Prostate gland (tissue), 2 donors: ENCODE data around the gene SLC8A2.

Experiments used
- CTCF ChIP-seq, 4 experiments: fragments of 200-600 bp in 2 of 4; fragments of 450-650 bp in 2 of 4; sonication (generic) in 2 of 4; IDR thresholded peaks; 1 replicate in 3 of 4; 2 replicates in 1 of 4; pipeline ENCODE4 v1.5.1; 2016 to 2019; ENCODE audit warnings: antibody characterized with exemption in 4 of 4, mild to moderate bottlenecking in 2 of 4, moderate library complexity in 2 of 4
- POLR2A ChIP-seq: fragments of 450-650 bp; IDR thresholded peaks from one replicate; pipeline ENCODE4 v1.6.1; 2016; ENCODE audit warnings: antibody characterized with exemption, mild to moderate bottlenecking
- POLR2AphosphoS5 ChIP-seq: sonication (generic); formaldehyde crosslinking; IDR thresholded peaks from one replicate; pipeline ENCODE4 v1.6.1; 2017; ENCODE audit warnings: antibody characterized with exemption

DNA sequence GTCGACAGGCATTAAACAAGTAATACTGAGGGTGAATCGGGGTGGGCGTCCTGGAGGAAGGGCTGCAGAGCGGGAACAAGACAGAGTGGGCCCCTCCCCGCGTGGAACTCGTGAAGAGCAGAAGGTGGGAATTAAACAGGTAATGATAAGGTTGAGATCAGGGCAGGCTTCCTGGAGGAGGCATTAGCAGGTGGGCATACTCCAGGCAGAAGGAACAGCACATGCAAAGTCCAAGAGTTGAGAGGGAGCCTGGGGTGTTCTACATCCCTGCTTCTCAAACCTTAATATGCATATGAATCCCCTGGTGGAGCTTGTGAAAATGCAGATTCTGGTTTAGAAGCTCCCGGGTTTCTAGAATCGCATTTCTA, 23.3 kb downstream of the SLC8A2 start:
- TF ChIP-seq CTCF (IDR thresholded peaks at IDR 0.05) (no peak), POLR2AphosphoS5 (no peak), POLR2A (no peak)
